Progenitor cell of endocrine pancreas (in vitro differentiated cells): ENCODE measurements around the gene GATA6. TPM values are rescaled to one million over a fixed set of nuclear protein-coding genes. Genes with fewer than 3 reads are reported as not detected.

ENCODE experiments used
- DNase-seq: peaks from one replicate; pipeline ENCODE4 v3.0.0; 2021; ENCODE audit warnings: low spot score; ENCODE audit not compliant: unreplicated experiment
- H3K27ac Mint-ChIP-seq: 2 replicates; pipeline ENCODE4 v1.8.0; 2021; ENCODE audit warnings: mild to moderate bottlenecking, moderate library complexity, mixed read lengths
- H3K27me3 Mint-ChIP-seq: 2 replicates; pipeline ENCODE4 v1.8.0; 2021; ENCODE audit warnings: mixed read lengths
- H3K36me3 Mint-ChIP-seq: 2 replicates; pipeline ENCODE4 v1.8.0; 2022; ENCODE audit warnings: mixed read lengths; ENCODE audit not compliant: insufficient read depth
- H3K4me1 Mint-ChIP-seq: 2 replicates; pipeline ENCODE4 v1.8.0; 2021; ENCODE audit warnings: low read depth, mixed read lengths
- H3K4me3 Mint-ChIP-seq: 2 replicates; pipeline ENCODE4 v1.8.0; 2021; ENCODE audit warnings: low read depth, mild to moderate bottlenecking, moderate library complexity, mixed read lengths
- H3K9me3 Mint-ChIP-seq: 2 replicates; pipeline ENCODE4 v1.8.0; 2021; ENCODE audit warnings: low read depth, mixed read lengths
- CTCF ChIP-seq: fragments of 200-600 bp; sonication (generic); IDR thresholded peaks from one replicate; pipeline ENCODE4 v1.5.0; 2021; ENCODE audit warnings: antibody characterized with exemption, mild to moderate bottlenecking; ENCODE audit not compliant: unreplicated experiment
- long read RNA-seq: library from polyadenylated mRNA; unstranded; transcript quantifications from one replicate; pipeline ENCODE4 v2.0.0, GENCODE V29; 2020
- total RNA-seq: library from RNA; stranded (reverse); gene quantifications from 2 replicates; pipeline ENCODE4 v1.2.1, GENCODE V29; 2021

Gene GATA6
- 112 and 114 TPM in 2 replicates for total RNA-seq
- long read RNA-seq, partial matches to known transcripts = 298 of 315 reads
- long read RNA-seq, other reads (novel, unspliced or antisense) = 17 of 315 reads

GRCh38 chr18:22169011-22169888, at the start of gene GATA6:
Gene GATA6, plus strand, starts transcription at chr18:22169589. Its CDS starts 1,556 bp downstream, at chr18:22171145.
- Mint-ChIP-seq H3K27me3 (no peaks in the 10 kb centered on the region), H3K9me3 (no peaks in the 10 kb centered on the region), H3K36me3 (peaks cover 24% of the 10 kb centered on the region), H3K4me3 (peak within 1 kb of the TSS; percentile 93), H3K4me1 (peaks cover 29% of the 10 kb centered on the region), H3K27ac (peak within 1 kb of the TSS; percentile 98)
- peak; percentile 45 for TF ChIP-seq CTCF
- DNase-seq = peak; percentile 77

GRCh38 chr18:22124970-22125369, 44.4 kb upstream of the GATA6 start:
- peaks cover 13% of the 10 kb centered on the region for H3K4me1 Mint-ChIP-seq
- H3K36me3 Mint-ChIP-seq = peaks cover 2% of the 10 kb centered on the region
- peaks cover 13% of the 10 kb centered on the region for H3K9me3 Mint-ChIP-seq
- no peak for DNase-seq
- H3K27me3 Mint-ChIP-seq = no peaks in the 10 kb centered on the region
- TF ChIP-seq CTCF = no peak
- H3K27ac Mint-ChIP-seq = no peak overlapping the region
- no peak overlapping the region for H3K4me3 Mint-ChIP-seq

GRCh38 chr18:22128954-22129353, 40.4 kb upstream of the GATA6 start:
- H3K27ac Mint-ChIP-seq = peak overlapping the region; percentile 85
- peaks cover 28% of the 10 kb centered on the region for H3K4me1 Mint-ChIP-seq
- H3K27me3 Mint-ChIP-seq = no peaks in the 10 kb centered on the region
- DNase-seq = no peak
- no peak for TF ChIP-seq CTCF
- H3K9me3 Mint-ChIP-seq = peaks cover under 1% of the 10 kb centered on the region
- no peak overlapping the region for H3K4me3 Mint-ChIP-seq
- no peaks in the 10 kb centered on the region for H3K36me3 Mint-ChIP-seq

- no peaks in the 10 kb centered on the region for H3K9me3 Mint-ChIP-seq
- TF ChIP-seq CTCF = no peak
- H3K4me3 Mint-ChIP-seq = no peak overlapping the region
- no peaks in the 10 kb centered on the region for H3K27me3 Mint-ChIP-seq
- peak overlapping the region; percentile 41 for H3K27ac Mint-ChIP-seq
- no peak for DNase-seq
- H3K4me1 Mint-ChIP-seq = peaks cover 30% of the 10 kb centered on the region
- no peaks in the 10 kb centered on the region for H3K36me3 Mint-ChIP-seq
Measured at GRCh38 chr18:22129778-22130177, 39.6 kb upstream of the GATA6 start.

- Mint-ChIP-seq H3K9me3 (no peaks in the 10 kb centered on the region), H3K27me3 (no peaks in the 10 kb centered on the region), H3K4me1 (peaks cover 27% of the 10 kb centered on the region), H3K36me3 (no peaks in the 10 kb centered on the region), H3K4me3 (no peak overlapping the region), H3K27ac (peak overlapping the region; percentile 62)
- no peak for TF ChIP-seq CTCF
- DNase-seq = no peak
Measured at GRCh38 chr18:22132258-22132657, 37.1 kb upstream of the GATA6 start.
